Kidney (tissue), 14 donors: ENCODE measurements around the gene NACA2. TPM values are rescaled to one million over a fixed set of nuclear protein-coding genes. Genes with fewer than 3 reads are reported as not detected.
A peak's percentile ranks its signal among the peaks of the same experiment; 100 is the strongest.
"Not testable (repeated sequence)": the region's sequence is repeated elsewhere in the genome, so short reads cannot be mapped to it uniquely, and the experiment has no call there.

Experiments
- DNase-seq, 5 donors: peaks; one replicate each; pipeline ENCODE4 v3.0.0-alpha.2; 2013 to 2020
- FAIRE-seq: peaks from 2 replicates; lab custom pipeline; 2012; peaks lifted over from hg19 to GRCh38; lab: Jason Lieb, UNC
- H3K27ac ChIP-seq, 2 donors: one replicate each; pipeline ENCODE4 v1.7.0; 2013; ENCODE audit warnings: low read depth in 2 of 2, low read length in 2 of 2, inconsistent platforms in 1 of 2
- H3K27me3 ChIP-seq: one replicate; pipeline ENCODE4 v1.7.1; 2013; ENCODE audit warnings: low read length, inconsistent platforms; ENCODE audit not compliant: control insufficient read depth, insufficient read depth
- H3K36me3 ChIP-seq, 3 donors: one replicate each; pipeline versions ENCODE4 v1.7.0 to v1.7.1; 2013; ENCODE audit warnings: low read length in 3 of 3, control low read depth in 1 of 3, inconsistent platforms in 1 of 3; ENCODE audit not compliant: insufficient read depth in 3 of 3, control insufficient read depth in 2 of 3
- H3K4me1 ChIP-seq, 3 donors: one replicate each; pipeline versions ENCODE4 v1.7.0 to v1.7.1; 2013; ENCODE audit warnings: low read length in 3 of 3, inconsistent platforms in 1 of 3, low read depth in 1 of 3; ENCODE audit not compliant: control insufficient read depth in 2 of 3, insufficient read depth in 2 of 3
- H3K4me3 ChIP-seq, 3 donors: one replicate each; pipeline versions ENCODE4 v1.7.0 to v1.8.1; 2013; ENCODE audit warnings: low read length in 3 of 3, control low read depth in 1 of 3, inconsistent platforms in 1 of 3
- H3K9ac ChIP-seq, 3 donors: one replicate each; pipeline versions ENCODE4 v1.7.0 to v1.7.1; 2013; ENCODE audit warnings: low read length in 3 of 3, control low read depth in 1 of 3, inconsistent platforms in 1 of 3
- H3K9me3 ChIP-seq, 3 donors: one replicate each; pipeline versions ENCODE4 v1.7.0 to v1.7.1; 2013; ENCODE audit warnings: low read length in 3 of 3, control low read depth in 1 of 3, inconsistent platforms in 1 of 3; ENCODE audit not compliant: control insufficient read depth in 2 of 3, insufficient read depth in 1 of 3
- intact Hi-C: fragments of 100-400 bp; cut with DNase I; formaldehyde crosslinking; loops from one replicate; pipeline ENCODE4 v1.11.1; 2022
- polyA plus RNA-seq: library from polyadenylated mRNA; stranded (reverse); fragments of 350-450 nt; fragmentation: Illumina TruSeq; extraction: RNeasy Lipid Tissue Mini Kit (QIAGEN cat#74804); gene quantifications from one replicate; pipeline ENCODE4 v1.2.3, GENCODE V29; 2014; ENCODE audit warnings: low read depth, low replicate concordance; ENCODE audit not compliant: insufficient read depth
- total RNA-seq: library from RNA; stranded (reverse); fragmentation: NEBNext Ultra II Directional; extraction: Animal tissue kit (Norgen Biotek cat#: 25700); gene quantifications from one replicate; pipeline ENCODE4 v1.2.1, GENCODE V29; 2021
- TF ChIP-seq, protein P1 (sequence below): IDR thresholded peaks from 3 replicates; pipeline ENCODE4 v1.5.1; 2012; ENCODE audit warnings: mild to moderate bottlenecking, moderate library complexity, borderline replicate concordance; ENCODE audit not compliant: insufficient read depth; ENCODE audit errors: extremely low read depth
- donor health status: control.
- donor health status: control.
- donor health status: control.
- donor health status: control.
- donor health status: control.
- donor health status: DM: yes; HTN: yes; CAD: no.
- donor health status: Normal renal cell carcinoma (clear cell type).

NACA2 gene
- total and polyA plus RNA-seq, 2 donors from 2014 or later = not detected

DNA sequence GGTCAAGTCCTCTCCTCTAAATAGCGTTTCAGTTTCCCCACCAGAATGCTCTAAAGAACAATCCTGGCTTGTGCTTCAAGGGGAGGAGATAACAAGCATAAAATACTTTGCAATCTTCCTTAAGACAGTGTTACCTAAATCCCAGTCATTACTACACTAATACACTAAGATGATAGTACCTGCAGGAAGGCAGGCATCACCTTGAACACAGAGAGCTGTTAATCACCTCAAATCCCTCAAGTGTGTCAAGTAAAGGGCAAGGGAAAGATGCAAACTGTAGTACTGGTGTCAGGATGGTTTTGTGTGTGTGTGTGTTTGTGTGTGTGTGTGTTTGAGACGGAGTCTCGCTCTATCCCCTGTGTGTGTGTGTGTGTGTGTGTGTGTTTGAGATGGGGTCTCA is 36.8 kb downstream of the NACA2 start:
- H3K9me3 ChIP-seq = no peaks in the 10 kb centered on the region
- no peaks in the 10 kb centered on the region for H3K36me3 ChIP-seq
- no peaks in the 10 kb centered on the region for H3K27me3 ChIP-seq
- no peak overlapping the region for H3K9ac ChIP-seq
- intact Hi-C loops = no loop called here
- FAIRE-seq (no peak), DNase-seq (no peak)
- no peak overlapping the region for H3K4me3 ChIP-seq
- TF ChIP-seq, protein P1, sequence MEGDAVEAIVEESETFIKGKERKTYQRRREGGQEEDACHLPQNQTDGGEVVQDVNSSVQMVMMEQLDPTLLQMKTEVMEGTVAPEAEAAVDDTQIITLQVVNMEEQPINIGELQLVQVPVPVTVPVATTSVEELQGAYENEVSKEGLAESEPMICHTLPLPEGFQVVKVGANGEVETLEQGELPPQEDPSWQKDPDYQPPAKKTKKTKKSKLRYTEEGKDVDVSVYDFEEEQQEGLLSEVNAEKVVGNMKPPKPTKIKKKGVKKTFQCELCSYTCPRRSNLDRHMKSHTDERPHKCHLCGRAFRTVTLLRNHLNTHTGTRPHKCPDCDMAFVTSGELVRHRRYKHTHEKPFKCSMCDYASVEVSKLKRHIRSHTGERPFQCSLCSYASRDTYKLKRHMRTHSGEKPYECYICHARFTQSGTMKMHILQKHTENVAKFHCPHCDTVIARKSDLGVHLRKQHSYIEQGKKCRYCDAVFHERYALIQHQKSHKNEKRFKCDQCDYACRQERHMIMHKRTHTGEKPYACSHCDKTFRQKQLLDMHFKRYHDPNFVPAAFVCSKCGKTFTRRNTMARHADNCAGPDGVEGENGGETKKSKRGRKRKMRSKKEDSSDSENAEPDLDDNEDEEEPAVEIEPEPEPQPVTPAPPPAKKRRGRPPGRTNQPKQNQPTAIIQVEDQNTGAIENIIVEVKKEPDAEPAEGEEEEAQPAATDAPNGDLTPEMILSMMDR = no peak
- no peak overlapping the region for H3K27ac ChIP-seq
- no peaks in the 10 kb centered on the region for H3K4me1 ChIP-seq

DNA sequence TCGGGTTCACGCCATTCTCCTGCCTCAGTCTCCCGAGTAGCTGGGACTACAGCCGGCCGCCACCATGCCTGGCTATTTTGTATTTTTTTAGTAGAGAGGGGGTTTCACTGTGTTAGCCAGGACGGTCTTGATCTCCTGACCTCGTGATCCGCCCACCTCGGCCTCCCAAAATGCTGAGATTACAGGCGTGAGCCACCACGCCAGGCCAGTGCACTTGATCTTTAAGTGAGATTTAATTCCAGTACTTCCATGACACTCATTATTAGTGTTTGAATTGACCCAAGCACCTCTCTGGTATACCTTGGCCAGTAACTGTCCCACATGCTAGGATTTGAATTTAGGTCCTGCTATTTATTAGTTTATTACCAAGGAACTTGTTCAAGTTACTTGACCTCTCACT is 38.5 kb downstream of the NACA2 start:
- H3K9ac ChIP-seq, DNase-seq, H3K4me3 ChIP-seq, H3K36me3 ChIP-seq, H3K9me3 ChIP-seq, H3K27ac ChIP-seq, H3K4me1 ChIP-seq, intact Hi-C loops, H3K27me3 ChIP-seq, FAIRE-seq: not testable (repeated sequence)

DNA sequence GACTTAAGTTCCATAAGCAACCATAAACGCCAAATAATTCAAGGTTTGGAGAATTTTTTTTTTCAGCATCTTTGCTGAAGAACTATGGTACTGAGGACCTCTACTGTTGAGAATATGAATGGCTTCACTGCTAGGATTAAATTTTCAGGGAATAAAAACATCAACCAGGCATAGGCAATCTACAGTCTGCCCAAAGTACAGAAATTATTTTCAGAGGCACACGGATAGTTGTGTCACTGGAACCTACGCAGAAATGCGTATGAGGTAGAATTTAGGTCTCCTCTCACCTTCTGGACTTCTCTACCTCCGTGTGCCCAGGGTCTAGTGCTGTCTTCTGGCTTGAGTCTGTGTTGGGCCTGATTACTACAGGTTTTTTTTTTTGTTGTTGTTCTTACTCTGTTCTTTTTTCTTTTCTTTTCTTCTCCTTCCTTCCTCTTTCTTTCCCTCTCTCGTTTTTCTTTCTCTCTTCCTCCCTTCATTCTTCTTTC is 39.7 kb downstream of the NACA2 start:
- intact Hi-C loops = no loop called here
- Histone ChIP-seq H3K27ac (no peak overlapping the region), H3K4me3 (no peak overlapping the region), H3K9me3 (no peaks in the 10 kb centered on the region), H3K4me1 (no peaks in the 10 kb centered on the region), H3K27me3 (no peaks in the 10 kb centered on the region), H3K36me3 (no peaks in the 10 kb centered on the region), H3K9ac (no peak overlapping the region)
- FAIRE-seq (peak; percentile 93), DNase-seq (peak in 2 of 5 donors; percentile 62 to 65)
- TF ChIP-seq, protein P1 = peak; percentile 54

DNA sequence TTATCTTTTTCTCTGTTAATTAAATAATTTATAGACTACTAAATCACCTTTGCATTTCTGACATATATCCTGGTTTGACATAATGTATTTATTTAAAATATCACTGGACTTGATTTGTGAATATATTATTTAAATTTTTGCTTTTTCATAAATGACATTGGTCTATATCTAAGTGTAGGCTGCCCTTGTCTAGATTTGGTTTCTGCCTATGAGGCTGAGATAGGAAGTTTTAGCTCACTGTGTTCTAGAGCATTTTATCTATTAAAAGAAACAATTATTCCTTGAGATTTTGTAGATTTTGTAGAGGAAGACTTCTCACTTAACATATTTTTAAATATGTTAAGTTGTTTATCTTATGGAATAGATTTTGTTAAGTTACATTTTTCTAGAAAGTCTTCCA is 43.9 kb downstream of the NACA2 start:
- intact Hi-C loops = loop anchor here (10.0 kb wide), 1 partner anchor 122 kb away; no protein-coding TSS in a partner anchor
- DNase-seq = no peak
- Histone ChIP-seq H3K9me3 (no peaks in the 10 kb centered on the region), H3K4me1 (no peaks in the 10 kb centered on the region), H3K4me3 (no peak overlapping the region), H3K36me3 (no peaks in the 10 kb centered on the region), H3K9ac (no peak overlapping the region), H3K27ac (no peak overlapping the region), H3K27me3 (no peaks in the 10 kb centered on the region)
- FAIRE-seq = no peak
- TF ChIP-seq, protein P1 = no peak
